Measurements from ENCODE around the gene SUPT5H.
"Not testable (repeated sequence)": the region's sequence is repeated elsewhere in the genome, so short reads cannot be mapped to it uniquely, and the experiment has no call there.

Gene SUPT5H

GRCh38 chr19:39467941-39468340 is 22.6 kb downstream of the SUPT5H start:
- DNase-seq (ENCODE audit: low read depth) = no peak

GRCh38 chr19:39469036-39469435 is 23.7 kb downstream of the SUPT5H start:
- no peak for DNase-seq (ENCODE audit: low read depth)

DNA sequence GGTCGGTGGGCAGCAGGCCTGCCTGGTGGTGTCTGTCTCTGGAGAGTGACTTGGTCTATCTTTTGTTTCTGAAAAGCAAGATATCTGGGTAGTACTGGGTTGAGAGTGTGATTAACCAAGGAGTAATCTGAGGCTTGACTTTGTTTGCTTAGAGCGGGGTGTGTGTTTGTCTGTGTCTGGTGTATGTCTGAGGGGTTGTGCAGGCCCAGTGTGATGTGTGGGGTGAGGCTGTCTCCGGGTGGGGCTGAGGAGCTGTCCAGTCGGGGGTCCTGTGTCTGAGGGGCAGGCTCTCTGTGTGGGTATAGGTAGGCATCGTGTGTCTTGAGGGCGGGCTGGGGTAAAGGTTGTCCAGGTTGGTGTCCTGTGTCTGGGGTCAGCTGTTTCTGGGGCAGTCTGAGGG is 24.2 kb downstream of the SUPT5H start:
- DNase-seq (ENCODE audit: low read depth) = no peak

DNA sequence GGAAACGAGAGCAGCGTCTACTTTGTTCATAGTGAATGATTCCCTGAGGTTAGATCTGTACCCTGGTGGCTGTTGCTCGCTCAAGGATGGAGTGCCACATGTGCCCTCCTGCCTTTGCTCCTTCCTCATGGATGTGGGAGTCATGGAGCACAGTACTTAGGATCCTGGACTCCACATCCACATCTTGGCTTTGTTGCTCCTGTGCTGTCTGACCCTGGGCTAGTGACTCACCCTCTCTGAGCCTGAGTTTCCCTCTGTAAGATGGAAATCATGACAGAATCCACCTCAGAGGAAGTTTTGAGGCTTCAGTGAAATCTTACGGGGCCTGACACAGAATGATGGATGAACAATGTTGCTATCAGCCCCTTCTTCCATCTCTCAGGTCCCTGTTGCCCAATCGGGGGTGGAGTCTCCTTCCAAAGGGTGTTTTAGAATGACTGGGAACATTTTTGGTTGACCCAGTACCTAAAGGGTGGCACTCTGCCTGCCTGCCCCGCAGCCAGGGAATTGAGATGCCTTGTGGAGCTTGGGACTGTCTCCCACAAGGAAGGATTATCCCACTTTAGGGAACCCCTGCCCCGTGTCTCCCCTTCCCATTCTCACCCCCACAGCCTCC is 25.4 kb downstream of the SUPT5H start:
- no peak for DNase-seq (ENCODE audit: low read depth)

DNA sequence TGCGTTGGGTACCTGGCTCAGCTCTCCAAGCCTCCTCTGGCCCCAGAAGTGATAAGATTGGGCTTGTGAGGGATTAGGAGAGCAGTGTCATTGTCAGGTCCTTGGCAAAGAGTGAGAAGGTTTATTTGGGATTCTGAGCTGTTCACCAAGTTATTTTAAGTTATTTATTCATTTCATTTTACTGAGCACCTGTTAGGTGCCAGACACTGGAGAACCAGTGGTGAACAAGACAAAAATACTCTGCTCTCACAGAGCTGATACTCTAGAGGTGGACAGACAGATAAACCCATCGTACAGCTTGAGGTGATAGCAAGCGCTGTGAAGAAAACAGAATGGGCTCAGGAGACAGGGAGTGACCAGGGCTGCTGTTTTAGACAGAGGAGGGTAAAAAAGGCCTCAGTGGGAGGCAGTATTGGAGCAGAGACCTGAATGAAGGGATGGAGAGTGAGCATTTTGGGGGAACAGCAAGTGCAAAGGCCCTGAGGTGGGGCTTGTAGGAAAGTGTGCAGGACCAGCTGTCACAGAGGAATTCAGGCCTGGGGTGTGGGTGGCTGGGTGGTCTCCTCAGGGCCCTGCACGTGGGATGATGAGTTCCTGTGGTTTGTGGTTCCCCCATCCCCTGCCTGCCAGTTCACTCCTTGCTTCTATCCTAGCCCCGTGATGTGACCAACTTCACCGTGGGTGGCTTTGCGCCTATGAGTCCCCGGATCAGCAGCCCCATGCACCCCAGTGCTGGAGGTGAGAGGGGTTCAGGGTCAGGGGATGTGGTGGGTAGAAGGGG is 26.6 kb downstream of the SUPT5H start:
- DNase-seq (ENCODE audit: low read depth) = no peak

DNA sequence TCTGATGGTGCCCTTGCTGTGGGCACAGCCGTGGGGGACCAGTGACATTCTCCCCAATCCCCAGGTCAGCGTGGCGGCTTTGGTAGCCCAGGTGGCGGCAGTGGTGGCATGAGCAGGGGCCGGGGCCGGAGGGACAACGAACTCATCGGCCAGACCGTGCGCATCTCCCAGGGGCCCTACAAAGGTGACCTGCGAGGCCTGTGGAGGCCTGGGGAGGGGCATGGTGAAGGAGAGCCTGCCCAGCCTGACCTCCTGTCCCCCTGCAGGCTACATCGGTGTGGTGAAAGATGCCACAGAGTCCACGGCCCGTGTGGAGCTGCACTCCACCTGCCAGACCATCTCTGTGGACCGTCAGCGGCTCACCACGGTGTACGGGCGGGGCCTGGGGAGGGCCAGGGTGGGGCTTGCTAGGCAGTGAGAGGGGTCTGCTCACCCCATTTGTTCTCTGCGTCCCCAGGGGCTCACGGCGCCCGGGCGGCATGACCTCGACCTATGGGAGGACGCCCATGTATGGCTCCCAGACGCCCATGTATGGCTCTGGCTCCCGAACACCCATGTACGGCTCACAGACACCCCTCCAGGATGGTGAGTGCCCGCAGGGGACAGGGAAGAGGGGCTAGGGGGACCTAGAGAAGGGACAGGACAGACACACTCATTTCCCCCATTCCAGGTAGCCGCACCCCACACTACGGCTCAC is 27.5 kb downstream of the SUPT5H start:
- no peak for DNase-seq (ENCODE audit: low read depth)

DNA sequence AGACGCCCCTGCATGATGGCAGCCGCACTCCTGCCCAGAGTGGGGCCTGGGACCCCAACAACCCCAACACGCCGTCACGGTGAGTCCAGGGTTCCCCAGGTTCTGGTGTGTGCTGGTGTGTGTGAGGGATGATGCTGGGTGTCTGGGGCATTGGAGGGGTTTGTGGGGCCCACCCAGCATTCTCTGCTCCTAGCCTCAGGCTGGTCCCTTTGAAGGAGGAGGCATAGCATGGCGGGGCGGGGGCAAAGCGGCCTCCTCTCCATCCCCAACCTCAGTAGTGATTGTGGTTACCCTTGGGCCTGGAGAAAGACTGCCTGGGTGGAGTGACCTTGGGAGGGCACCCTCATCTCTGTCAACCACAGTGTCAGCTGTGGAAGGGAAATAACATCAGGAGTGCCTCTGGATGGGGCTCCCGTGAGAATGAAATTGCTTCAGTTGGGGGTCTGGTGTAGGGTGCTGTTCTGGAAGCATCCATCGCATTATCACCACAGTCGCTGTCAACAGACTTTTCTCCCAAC is 28.1 kb downstream of the SUPT5H start:
- DNase-seq (ENCODE audit: low read depth) = no peak

GRCh38 chr19:39474139-39474620 is 28.8 kb downstream of the SUPT5H start:
- peak; percentile 14 for DNase-seq (ENCODE audit: low read depth)

- DNase-seq (ENCODE audit: low read depth) = no peak
Measured at GRCh38 chr19:39475748-39476147, 30.4 kb downstream of the SUPT5H start.

DNA sequence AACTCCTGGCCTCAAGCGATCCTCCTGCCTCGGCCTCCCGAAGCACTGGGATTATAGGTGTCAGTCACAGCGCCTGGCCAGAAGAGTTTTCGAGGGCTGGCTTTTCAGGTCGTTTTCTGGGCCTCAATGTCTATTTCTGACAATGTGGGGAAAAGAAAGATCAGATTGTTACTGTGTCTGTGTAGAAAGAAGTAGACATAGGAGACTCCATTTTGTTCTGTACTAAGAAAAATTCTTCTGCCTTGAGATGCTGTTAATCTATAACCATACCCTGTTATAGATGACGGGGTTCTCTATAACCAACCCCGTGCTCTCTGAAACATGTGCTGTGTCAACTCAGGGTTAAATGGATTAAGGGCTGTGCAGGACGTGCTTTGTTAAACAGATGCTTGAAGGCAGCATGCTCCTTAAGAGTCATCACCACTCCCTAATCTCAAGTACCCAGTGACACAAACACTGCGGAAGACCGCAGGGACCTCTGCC is 34.0 kb downstream of the SUPT5H start:
- not testable (repeated sequence) for DNase-seq (ENCODE audit: low read depth)

DNA sequence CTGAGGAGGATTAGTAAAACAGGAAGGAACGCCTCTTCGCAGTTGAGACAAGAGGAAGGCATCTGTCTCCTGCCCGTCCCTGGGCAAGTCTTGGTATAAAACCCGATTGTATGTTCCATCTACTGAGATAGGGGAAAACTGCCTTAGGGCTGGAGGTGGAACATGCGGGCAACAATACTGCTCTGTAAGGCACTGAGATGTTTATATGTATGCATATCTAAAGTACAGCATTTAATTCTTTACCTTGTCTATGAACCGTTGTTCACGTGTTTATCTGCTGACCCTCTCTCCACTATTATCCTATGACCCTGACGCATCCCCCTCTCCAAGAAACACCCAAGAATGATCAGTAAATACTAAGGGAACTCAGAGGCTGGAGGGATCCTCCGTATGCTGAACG is 34.5 kb downstream of the SUPT5H start:
- no peak for DNase-seq (ENCODE audit: low read depth)

GRCh38 chr19:39480337-39481228 is 35.2 kb downstream of the SUPT5H start, which contains the start of gene TIMM50:
Gene TIMM50 (plus strand): TSS chr19:39480838. CDS start chr19:39480854, 16 bp downstream.
- peak; percentile 86 for DNase-seq (ENCODE audit: low read depth)

- no peak for DNase-seq (ENCODE audit: low read depth)
Measured at GRCh38 chr19:39481229-39481545, 35.8 kb downstream of the SUPT5H start.

GRCh38 chr19:39481676-39482075 is 36.3 kb downstream of the SUPT5H start:
- DNase-seq (ENCODE audit: low read depth) = no peak

DNA sequence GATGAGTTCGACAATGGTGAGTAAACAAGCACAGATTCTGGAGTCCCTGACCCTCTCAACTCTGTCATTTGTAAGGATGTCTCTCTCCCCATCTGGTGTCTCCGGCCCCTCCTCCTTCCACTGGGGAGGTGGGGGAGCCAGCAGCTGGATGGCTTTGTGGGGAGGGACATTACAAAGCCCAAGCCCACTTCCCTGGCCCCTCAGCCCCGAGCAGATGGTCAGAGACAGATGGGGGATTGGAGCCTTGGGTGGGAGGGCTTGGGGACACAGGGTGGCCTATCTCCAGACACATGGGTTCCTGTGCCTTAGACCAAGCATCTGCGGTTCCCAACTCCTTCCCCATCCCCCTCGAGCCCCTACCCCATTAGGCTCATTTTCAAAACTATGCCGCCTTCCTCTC is 37.8 kb downstream of the SUPT5H start:
- no peak for DNase-seq (ENCODE audit: low read depth)

DNA sequence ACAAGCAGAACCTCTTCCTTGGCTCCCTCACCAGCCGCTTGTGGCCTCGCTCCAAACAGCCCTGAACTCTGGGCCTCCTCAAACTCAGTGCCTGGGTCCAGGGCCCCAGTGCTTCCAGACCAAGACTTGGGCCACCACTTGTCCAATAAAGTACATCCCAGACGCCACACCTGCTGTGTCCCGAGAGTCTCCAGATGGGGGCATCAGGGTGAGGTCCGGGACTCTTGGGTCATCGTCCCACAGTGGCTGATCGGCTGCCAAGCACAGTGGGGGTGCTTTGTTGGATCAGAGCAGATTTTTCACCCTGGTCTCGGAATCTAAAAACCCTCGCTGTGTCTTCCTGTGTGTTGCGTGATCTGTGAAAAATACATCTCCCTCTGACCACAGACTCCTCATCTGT is 44.4 kb downstream of the SUPT5H start:
- no peak for DNase-seq (ENCODE audit: low read depth)

- no peak for DNase-seq (ENCODE audit: low read depth)
Measured at GRCh38 chr19:39492225-39492624, 46.8 kb downstream of the SUPT5H start.

DNA sequence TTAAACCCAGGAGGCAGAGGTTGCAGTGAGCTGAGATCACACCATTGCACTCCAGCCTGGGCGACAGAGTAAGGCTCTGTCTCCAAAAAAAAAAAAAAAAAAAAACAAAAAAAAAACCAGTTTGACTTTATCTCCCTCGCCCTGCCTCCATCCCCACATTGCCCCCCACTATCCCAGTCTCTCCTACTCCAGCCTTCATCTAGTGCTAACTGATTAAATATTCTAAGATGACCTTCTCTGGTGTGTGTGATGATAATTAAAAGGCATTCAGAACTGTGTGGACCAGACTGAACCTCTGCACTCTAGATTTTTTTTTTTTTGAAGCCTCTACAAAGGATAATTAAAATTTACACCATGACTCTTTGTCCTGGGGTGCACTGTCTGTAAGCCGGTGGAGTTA is 47.4 kb downstream of the SUPT5H start:
- DNase-seq (ENCODE audit: low read depth) = no peak

GRCh38 chr19:39494661-39495060 is 49.3 kb downstream of the SUPT5H start:
- no peak for DNase-seq (ENCODE audit: low read depth)

- no peak for DNase-seq (ENCODE audit: low read depth)
Measured at GRCh38 chr19:39496063-39496462, 50.7 kb downstream of the SUPT5H start.

DNA sequence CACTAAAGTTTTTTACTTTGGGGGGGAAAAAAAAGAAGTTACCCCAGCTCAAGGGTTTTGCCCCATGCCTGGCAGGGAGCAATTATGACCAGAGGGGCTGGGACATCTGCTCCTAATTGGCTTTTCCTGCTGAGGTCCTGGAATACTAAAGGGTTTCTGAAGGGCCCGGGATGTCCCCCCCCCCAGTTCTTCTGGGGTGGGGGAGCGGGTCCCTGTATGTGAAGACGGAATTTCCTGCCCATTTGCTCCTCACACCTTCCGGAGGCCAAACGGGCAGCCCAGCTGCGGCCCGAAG is 52.3 kb downstream of the SUPT5H start:
- no peak for DNase-seq (ENCODE audit: low read depth)
